ENCODE measurements around the gene ERCC6L.

DNA sequence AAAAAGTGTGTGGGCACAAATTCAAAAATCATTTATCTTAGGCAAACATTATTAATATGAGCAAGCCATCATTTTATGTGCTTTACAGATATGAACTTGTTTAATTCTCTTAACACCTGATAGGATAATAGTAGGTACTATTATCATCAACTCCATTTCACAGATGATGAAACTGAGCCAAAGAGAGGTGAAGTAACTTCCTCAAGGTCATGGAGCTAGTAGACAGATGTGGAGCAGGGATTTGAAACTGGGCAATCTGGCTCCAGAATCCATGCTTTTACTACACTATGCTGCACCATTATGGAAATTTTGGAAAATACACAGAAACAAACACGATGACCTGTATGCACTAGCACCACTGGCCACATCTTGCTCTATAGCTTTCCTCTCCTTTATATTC is 58.3 kb downstream of the ERCC6L start:
- no peak for TF ChIP-seq POLR2AphosphoS5 (IDR thresholded peaks at IDR 0.05; ENCODE audit: low read depth, low read length)
- no peak for TF ChIP-seq POLR2A (IDR thresholded peaks at IDR 0.05; ENCODE audit: low read depth, low read length)
- no peak for TF ChIP-seq TAF1 (IDR thresholded peaks at IDR 0.05; ENCODE audit: borderline replicate concordance, low read depth, low read length)

All from GM12892 (cell line).